Adrenal gland (tissue), 5 donors: ENCODE data around the gene FAM53C.

ENCODE experiments used
- CTCF ChIP-seq, 6 experiments: fragments of 450-650 bp in 4 of 6; fragments of 200-600 bp in 2 of 6; sonication (generic) in 1 of 6; IDR thresholded peaks; 1 replicate in 5 of 6; 2 replicates in 1 of 6; pipeline versions ENCODE4 v1.5.1 to v1.8.0; 2016 to 2021; ENCODE audit warnings: antibody characterized with exemption in 6 of 6, mild to moderate bottlenecking in 2 of 6, moderate library complexity in 1 of 6
- POLR2A ChIP-seq, 2 donors: fragments of 450-650 bp; IDR thresholded peaks; one replicate each; pipeline ENCODE4 v1.6.1; 2017; ENCODE audit warnings: antibody characterized with exemption in 2 of 2, mild to moderate bottlenecking in 2 of 2, moderate library complexity in 1 of 2
- donor health status: DM: no; HTN: no; CAD: no.

- no peak for TF ChIP-seq POLR2A (IDR thresholded peaks at IDR 0.05)
- TF ChIP-seq CTCF (IDR thresholded peaks at IDR 0.05), result no peak
These were observed 28.7 kb downstream of the FAM53C start for GRCh38 chr5:138366632-138367382.
